Frontal cortex (tissue), 4 donors: ENCODE results near the gene DENND5B. TPM values are rescaled to one million over a fixed set of nuclear protein-coding genes. Genes with fewer than 3 reads are reported as not detected.
"Not testable (repeated sequence)": the region's sequence is repeated elsewhere in the genome, so short reads cannot be mapped to it uniquely, and the experiment has no call there.

ENCODE experiments used
- DNase-seq, 2 donors: peaks; one replicate each; pipeline ENCODE4 v3.0.0; 2012; ENCODE audit warnings: low spot score in 2 of 2
- FAIRE-seq: peaks from 2 replicates; lab custom pipeline; 2012; peaks lifted over from hg19 to GRCh38; lab: Jason Lieb, UNC
- total RNA-seq: library from RNA; depleted of rRNA; stranded (reverse); fragments of >200 nt; gene quantifications from one replicate; pipeline ENCODE4 v1.2.3, GENCODE V29; 2014
- donor health status: control.
- donor health status: control.
- donor health status: control.

Gene DENND5B
- total RNA-seq, 1 donor from 2014 or later = 41.6 TPM

GRCh38 chr12:31566547-31566946 lies 24.4 kb downstream of the DENND5B start:
- DNase-seq = no peak
- FAIRE-seq = no peak

GRCh38 chr12:31562594-31563328 lies 28.2 kb downstream of the DENND5B start:
- FAIRE-seq (no peak), DNase-seq (no peak)

- FAIRE-seq (no peak), DNase-seq (no peak)
Observed at GRCh38 chr12:31560516-31560915, 30.4 kb downstream of the DENND5B start.

GRCh38 chr12:31558521-31558920 lies 32.4 kb downstream of the DENND5B start:
- DNase-seq = no peak
- FAIRE-seq = no peak

GRCh38 chr12:31557707-31558106 lies 33.2 kb downstream of the DENND5B start:
- FAIRE-seq = no peak

GRCh38 chr12:31555466-31555865 lies 35.5 kb downstream of the DENND5B start:
- FAIRE-seq, DNase-seq: not testable (repeated sequence)

More at GRCh38 chr12:31557707-31558106, 33.2 kb downstream of the DENND5B start:
- DNase-seq = no peak

- FAIRE-seq, DNase-seq: not testable (repeated sequence)
Observed at GRCh38 chr12:31550590-31550989, 40.3 kb downstream of the DENND5B start.

GRCh38 chr12:31536672-31537071 lies 54.3 kb downstream of the DENND5B start:
- DNase-seq (no peak), FAIRE-seq (no peak)

- FAIRE-seq (no peak), DNase-seq (no peak)
Observed at GRCh38 chr12:31533470-31533869, 57.5 kb downstream of the DENND5B start.

- FAIRE-seq (no peak), DNase-seq (no peak)
Observed at GRCh38 chr12:31531893-31532292, 59.0 kb downstream of the DENND5B start.

GRCh38 chr12:31528095-31528494 lies 62.8 kb downstream of the DENND5B start:
- FAIRE-seq = no peak

GRCh38 chr12:31527083-31527482 lies 63.9 kb downstream of the DENND5B start:
- no peak for FAIRE-seq
- no peak for DNase-seq

More at GRCh38 chr12:31528095-31528494, 62.8 kb downstream of the DENND5B start:
- DNase-seq = no peak

GRCh38 chr12:31526158-31526546 lies 64.8 kb downstream of the DENND5B start:
- DNase-seq (no peak), FAIRE-seq (no peak)

GRCh38 chr12:31525496-31526157 lies 65.3 kb downstream of the DENND5B start:
- no peak for DNase-seq
- no peak for FAIRE-seq

GRCh38 chr12:31524791-31525495 lies 66.0 kb downstream of the DENND5B start:
- DNase-seq (no peak), FAIRE-seq (no peak)

GRCh38 chr12:31523306-31523705 lies 67.6 kb downstream of the DENND5B start:
- DNase-seq = no peak
- FAIRE-seq = no peak

GRCh38 chr12:31522607-31523006 lies 68.3 kb downstream of the DENND5B start:
- FAIRE-seq = no peak
- DNase-seq = no peak

GRCh38 chr12:31521964-31522363 lies 69.0 kb downstream of the DENND5B start:
- no peak for DNase-seq
- FAIRE-seq = no peak

GRCh38 chr12:31519511-31519910 lies 71.4 kb downstream of the DENND5B start:
- no peak for DNase-seq
- FAIRE-seq = no peak

- peak in 1 of 2 donors; percentile 13 for DNase-seq
- no peak for FAIRE-seq
Observed at GRCh38 chr12:31518680-31519227, 72.2 kb downstream of the DENND5B start.
